Ishikawa (cell line): ENCODE data around the gene CCDC187.

Source experiments
- CEBPB ChIP-seq: IDR thresholded peaks from 2 replicates; pipeline ENCODE4 v1.6.1; 2012
- CREB1 ChIP-seq: IDR thresholded peaks from 2 replicates; pipeline ENCODE4 v1.6.1; 2012; ENCODE audit warnings: low read depth
- EGR1 ChIP-seq: IDR thresholded peaks from 2 replicates; pipeline ENCODE4 v1.6.1; 2012
- EP300 ChIP-seq: IDR thresholded peaks from 2 replicates; pipeline ENCODE4 v1.6.1; 2012; ENCODE audit warnings: borderline replicate concordance
- RAD21 ChIP-seq: IDR thresholded peaks from 2 replicates; pipeline ENCODE4 v1.6.1; 2012; ENCODE audit warnings: low read depth
- TAF1 ChIP-seq: IDR thresholded peaks from 2 replicates; pipeline ENCODE4 v1.6.1; 2012; ENCODE audit warnings: low read depth, mild to moderate bottlenecking
- TCF12 ChIP-seq: IDR thresholded peaks from 2 replicates; pipeline ENCODE4 v1.6.1; 2012; ENCODE audit warnings: low read depth
- TEAD4 ChIP-seq: IDR thresholded peaks from 2 replicates; pipeline ENCODE4 v1.6.1; 2012
- YY1 ChIP-seq: IDR thresholded peaks from 2 replicates; pipeline ENCODE4 v1.6.1; 2012; ENCODE audit warnings: low read depth
- TF ChIP-seq, protein P1 (sequence below): IDR thresholded peaks from 2 replicates; pipeline ENCODE4 v1.6.1; 2012
- TF ChIP-seq, protein P2 (sequence below): IDR thresholded peaks from 2 replicates; pipeline ENCODE4 v1.6.1; 2012; ENCODE audit warnings: low read depth, mild to moderate bottlenecking
- TF ChIP-seq, protein P3 (sequence below): IDR thresholded peaks from 2 replicates; pipeline ENCODE4 v1.6.1; 2012

DNA sequence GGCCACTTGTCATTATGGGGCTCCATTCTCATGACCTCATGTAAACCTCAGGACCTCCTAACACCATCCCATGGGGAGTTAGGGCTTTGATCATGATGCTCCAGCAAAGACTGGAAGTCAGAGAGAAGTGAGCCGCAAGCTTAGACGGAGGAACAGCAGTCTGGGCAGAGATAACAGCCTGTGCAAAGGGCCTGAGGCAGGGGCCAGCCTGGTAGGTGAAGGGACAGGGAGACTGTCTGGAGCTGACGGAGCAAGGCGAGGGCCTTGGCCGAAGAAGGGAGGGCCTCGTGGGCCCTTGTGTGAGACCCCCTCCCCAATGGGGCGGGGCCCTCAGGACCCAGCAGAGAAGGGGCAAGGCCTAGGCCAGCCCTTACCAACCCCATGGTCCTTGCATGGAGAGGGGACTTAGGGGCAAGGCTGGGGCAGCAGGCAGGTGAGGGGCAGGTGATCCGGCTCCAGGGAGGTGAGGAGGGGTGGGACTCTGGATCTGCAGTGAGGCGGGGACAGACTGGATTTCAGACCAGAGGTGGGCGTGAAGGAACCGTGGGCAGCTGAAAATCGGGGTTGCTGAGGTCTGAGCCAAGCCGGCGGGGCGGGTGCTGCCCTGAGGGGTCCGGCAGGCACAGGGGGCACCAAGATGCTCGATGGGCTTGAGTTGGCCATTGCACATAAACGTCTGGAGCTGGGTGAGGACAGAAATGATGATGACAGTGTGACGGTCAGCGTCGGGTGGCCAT is 40.8 kb upstream of the CCDC187 start:
- TF ChIP-seq CEBPB = no peak
- TF ChIP-seq EGR1 = no peak
- TF ChIP-seq, protein P1, sequence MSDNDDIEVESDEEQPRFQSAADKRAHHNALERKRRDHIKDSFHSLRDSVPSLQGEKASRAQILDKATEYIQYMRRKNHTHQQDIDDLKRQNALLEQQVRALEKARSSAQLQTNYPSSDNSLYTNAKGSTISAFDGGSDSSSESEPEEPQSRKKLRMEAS = no peak
- no peak for TF ChIP-seq TEAD4
- TF ChIP-seq, protein P2, sequence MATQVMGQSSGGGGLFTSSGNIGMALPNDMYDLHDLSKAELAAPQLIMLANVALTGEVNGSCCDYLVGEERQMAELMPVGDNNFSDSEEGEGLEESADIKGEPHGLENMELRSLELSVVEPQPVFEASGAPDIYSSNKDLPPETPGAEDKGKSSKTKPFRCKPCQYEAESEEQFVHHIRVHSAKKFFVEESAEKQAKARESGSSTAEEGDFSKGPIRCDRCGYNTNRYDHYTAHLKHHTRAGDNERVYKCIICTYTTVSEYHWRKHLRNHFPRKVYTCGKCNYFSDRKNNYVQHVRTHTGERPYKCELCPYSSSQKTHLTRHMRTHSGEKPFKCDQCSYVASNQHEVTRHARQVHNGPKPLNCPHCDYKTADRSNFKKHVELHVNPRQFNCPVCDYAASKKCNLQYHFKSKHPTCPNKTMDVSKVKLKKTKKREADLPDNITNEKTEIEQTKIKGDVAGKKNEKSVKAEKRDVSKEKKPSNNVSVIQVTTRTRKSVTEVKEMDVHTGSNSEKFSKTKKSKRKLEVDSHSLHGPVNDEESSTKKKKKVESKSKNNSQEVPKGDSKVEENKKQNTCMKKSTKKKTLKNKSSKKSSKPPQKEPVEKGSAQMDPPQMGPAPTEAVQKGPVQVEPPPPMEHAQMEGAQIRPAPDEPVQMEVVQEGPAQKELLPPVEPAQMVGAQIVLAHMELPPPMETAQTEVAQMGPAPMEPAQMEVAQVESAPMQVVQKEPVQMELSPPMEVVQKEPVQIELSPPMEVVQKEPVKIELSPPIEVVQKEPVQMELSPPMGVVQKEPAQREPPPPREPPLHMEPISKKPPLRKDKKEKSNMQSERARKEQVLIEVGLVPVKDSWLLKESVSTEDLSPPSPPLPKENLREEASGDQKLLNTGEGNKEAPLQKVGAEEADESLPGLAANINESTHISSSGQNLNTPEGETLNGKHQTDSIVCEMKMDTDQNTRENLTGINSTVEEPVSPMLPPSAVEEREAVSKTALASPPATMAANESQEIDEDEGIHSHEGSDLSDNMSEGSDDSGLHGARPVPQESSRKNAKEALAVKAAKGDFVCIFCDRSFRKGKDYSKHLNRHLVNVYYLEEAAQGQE = no peak
- TF ChIP-seq EP300 = no peak
- TF ChIP-seq CREB1 = no peak
- no peak for TF ChIP-seq RAD21
- TF ChIP-seq TAF1 = no peak
- TF ChIP-seq, protein P3, sequence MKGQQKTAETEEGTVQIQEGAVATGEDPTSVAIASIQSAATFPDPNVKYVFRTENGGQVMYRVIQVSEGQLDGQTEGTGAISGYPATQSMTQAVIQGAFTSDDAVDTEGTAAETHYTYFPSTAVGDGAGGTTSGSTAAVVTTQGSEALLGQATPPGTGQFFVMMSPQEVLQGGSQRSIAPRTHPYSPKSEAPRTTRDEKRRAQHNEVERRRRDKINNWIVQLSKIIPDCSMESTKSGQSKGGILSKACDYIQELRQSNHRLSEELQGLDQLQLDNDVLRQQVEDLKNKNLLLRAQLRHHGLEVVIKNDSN = no peak
- no peak for TF ChIP-seq YY1
- no peak for TF ChIP-seq TCF12
